ENCODE results near the gene LHX8.
"Not testable (repeated sequence)": the region's sequence is repeated elsewhere in the genome, so short reads cannot be mapped to it uniquely, and the experiment has no call there.

Gene LHX8

GRCh38 chr1:75133750-75134646 lies at the start of gene LHX8:
LHX8 (plus strand) TSS chr1:75134388; CDS start chr1:75136615, 2,227 bp downstream.
- H3K4me3 ChIP-seq (ENCODE audit: low read length): peak within 1 kb of the TSS; percentile 31; the same call in 1 of the 2 replicates
- no peak for TF ChIP-seq ZNF274 (IDR thresholded peaks at IDR 0.05; ENCODE audit: low read depth, low read length)

GRCh38 chr1:75085931-75086330 lies 48.3 kb upstream of the LHX8 start:
- H3K4me3 ChIP-seq (ENCODE audit: low read length): no peak overlapping the region
- no peak for TF ChIP-seq ZNF274 (IDR thresholded peaks at IDR 0.05; ENCODE audit: low read depth, low read length)

GRCh38 chr1:75087278-75087677 lies 46.9 kb upstream of the LHX8 start:
- no peak for TF ChIP-seq ZNF274 (IDR thresholded peaks at IDR 0.05; ENCODE audit: low read depth, low read length)
- no peak overlapping the region for H3K4me3 ChIP-seq (ENCODE audit: low read length)

- TF ChIP-seq ZNF274 (IDR thresholded peaks at IDR 0.05; ENCODE audit: low read depth, low read length): no peak
- H3K4me3 ChIP-seq (ENCODE audit: low read length): no peak overlapping the region
These were observed 42.0 kb upstream of the LHX8 start for GRCh38 chr1:75092141-75092540.

GRCh38 chr1:75097654-75098053 lies 36.5 kb upstream of the LHX8 start:
- H3K4me3 ChIP-seq (ENCODE audit: low read length): no peak overlapping the region
- no peak for TF ChIP-seq ZNF274 (IDR thresholded peaks at IDR 0.05; ENCODE audit: low read depth, low read length)

GRCh38 chr1:75099581-75099980 lies 34.6 kb upstream of the LHX8 start:
- H3K4me3 ChIP-seq (ENCODE audit: low read length): no peak overlapping the region
- TF ChIP-seq ZNF274 (IDR thresholded peaks at IDR 0.05; ENCODE audit: low read depth, low read length): no peak

GRCh38 chr1:75100481-75101092 lies 33.6 kb upstream of the LHX8 start:
- no peak for TF ChIP-seq ZNF274 (IDR thresholded peaks at IDR 0.05; ENCODE audit: low read depth, low read length)
- H3K4me3 ChIP-seq (ENCODE audit: low read length): no peak overlapping the region

- H3K4me3 ChIP-seq (ENCODE audit: low read length): not testable (repeated sequence)
These were observed 21.7 kb upstream of the LHX8 start for GRCh38 chr1:75112362-75112951.

GRCh38 chr1:75115654-75116053 lies 18.5 kb upstream of the LHX8 start:
- TF ChIP-seq ZNF274 (IDR thresholded peaks at IDR 0.05; ENCODE audit: low read depth, low read length): no peak
- H3K4me3 ChIP-seq (ENCODE audit: low read length): no peak overlapping the region

- H3K4me3 ChIP-seq (ENCODE audit: low read length): no peak overlapping the region
- TF ChIP-seq ZNF274 (IDR thresholded peaks at IDR 0.05; ENCODE audit: low read depth, low read length): no peak
These were observed 10.4 kb upstream of the LHX8 start for GRCh38 chr1:75123756-75124155.

GRCh38 chr1:75124510-75124909 lies 9.7 kb upstream of the LHX8 start:
- no peak overlapping the region for H3K4me3 ChIP-seq (ENCODE audit: low read length)
- TF ChIP-seq ZNF274 (IDR thresholded peaks at IDR 0.05; ENCODE audit: low read depth, low read length): no peak

GRCh38 chr1:75125161-75125726 lies 8.9 kb upstream of the LHX8 start:
- no peak overlapping the region for H3K4me3 ChIP-seq (ENCODE audit: low read length)
- no peak for TF ChIP-seq ZNF274 (IDR thresholded peaks at IDR 0.05; ENCODE audit: low read depth, low read length)

GRCh38 chr1:75126611-75127101 lies 7.5 kb upstream of the LHX8 start:
- TF ChIP-seq ZNF274 (IDR thresholded peaks at IDR 0.05; ENCODE audit: low read depth, low read length): no peak
- H3K4me3 ChIP-seq (ENCODE audit: low read length): no peak overlapping the region

GRCh38 chr1:75127916-75128717 lies 6.1 kb upstream of the LHX8 start:
- no peak for TF ChIP-seq ZNF274 (IDR thresholded peaks at IDR 0.05; ENCODE audit: low read depth, low read length)
- no peak overlapping the region for H3K4me3 ChIP-seq (ENCODE audit: low read length)
